ENCODE data around the gene ZFR. TPM values are rescaled to one million over a fixed set of nuclear protein-coding genes. Genes with fewer than 3 reads are reported as not detected.

The ZFR gene
- total RNA-seq, 1 experiment from 2014 or later = 62.4 TPM

- H3K36me3 Mint-ChIP-seq (ENCODE audit: insufficient read depth in 1 of 3, low read depth in 3 of 3) = peaks cover 37 to 77% (median 72%) of the 10 kb centered on the region in 3 experiments; a peak in 6 of 7 replicates
- Histone ChIP-seq H2AFZ (ENCODE audit: low read length) (no peak overlapping the region), H4K8ac (replicated peaks; ENCODE audit: insufficient read length, low read depth, low read length) (no peak overlapping the region), H3K27ac (ENCODE audit: insufficient read length, low read depth, low read length) (no peak overlapping the region), H2BK120ac (ENCODE audit: low read depth, low read length, poor library complexity, severe bottlenecking) (no peak overlapping the region), H3K4me2 (ENCODE audit: insufficient read depth, insufficient read length, low read length) (no peak overlapping the region), H2BK12ac (ENCODE audit: insufficient read length, low read depth, low read length) (no peak overlapping the region), H3K27me3 (ENCODE audit: insufficient read depth, low read length) (no peaks in the 10 kb centered on the region), H3K23me2 (ENCODE audit: insufficient read length, low read depth, low read length, poor library complexity, severe bottlenecking) (no peaks in the 10 kb centered on the region), H3K79me2 (ENCODE audit: insufficient read depth, low read length) (no peaks in the 10 kb centered on the region), H4K20me1 (ENCODE audit: control insufficient read depth, insufficient read depth, insufficient read length) (no peaks in the 10 kb centered on the region), H3K18ac (ENCODE audit: insufficient read length, low read depth, low read length) (no peak overlapping the region), H2BK5ac (ENCODE audit: insufficient read length, low read length) (no peak overlapping the region), H4K5ac (ENCODE audit: insufficient read length, low read depth, low read length) (no peak overlapping the region), H3K23ac (ENCODE audit: insufficient read length, low read depth, low read length) (no peak overlapping the region), H3K79me1 (ENCODE audit: insufficient read depth, low read depth, low read length, poor library complexity, severe bottlenecking) (peaks cover 2% of the 10 kb centered on the region), H2BK15ac (ENCODE audit: low read depth, low read length) (no peak overlapping the region), H2AK5ac (ENCODE audit: insufficient read length, low read length) (no peak overlapping the region), H3K14ac (ENCODE audit: insufficient read depth, low read length) (no peak overlapping the region), H3K56ac (ENCODE audit: insufficient read length, low read depth, low read length) (no peak overlapping the region), H3K9ac (ENCODE audit: extremely low read depth, insufficient read length, low read length) (no peak overlapping the region), H3K9me3 (ENCODE audit: control insufficient read depth, low read depth, low read length) (no peaks in the 10 kb centered on the region), H3T11ph (ENCODE audit: low read length) (no peak overlapping the region), H2BK20ac (ENCODE audit: low read depth, low read length, poor library complexity, severe bottlenecking) (no peak overlapping the region), H4K91ac (ENCODE audit: insufficient read length, low read depth, low read length) (no peak overlapping the region), H3K4ac (ENCODE audit: low read depth, low read length) (no peak overlapping the region), H3K4me1 (ENCODE audit: insufficient read depth, low read length) (no peaks in the 10 kb centered on the region)
- H3K27me3 Mint-ChIP-seq (ENCODE audit: low read depth) = peaks cover 1% of the 10 kb centered on the region; the same call in 1 of the 2 replicates
- no peak for TF ChIP-seq CTCF (conservative IDR thresholded peaks at IDR 0.05)
- DNase-seq = no peak
- H3K27ac Mint-ChIP-seq = no peak overlapping the region; a peak in 2 of 7 replicates
- no peak overlapping the region for H3K4me3 Mint-ChIP-seq
- no peaks in the 10 kb centered on the region for H3K9me3 Mint-ChIP-seq
- WGBS (ENCODE audit: extremely low coverage, insufficient read length, low lambda C conversion rate) = no CpG with 5 or more reads among the region's 5 CpGs
- no peaks in the 10 kb centered on the region for H3K4me1 Mint-ChIP-seq
Observed at GRCh38 chr5:32405507-32405906, 39.0 kb downstream of the ZFR start.
